ENCODE results near the gene HRH1. TPM values are rescaled to one million over a fixed set of nuclear protein-coding genes. Genes with fewer than 3 reads are reported as not detected.

Gene HRH1
- total RNA-seq, 2 experiments from 2014 or later, result not detected

- no peaks in the 10 kb centered on the region for H3K9me3 Mint-ChIP-seq
- Histone ChIP-seq H3K36me3 (ENCODE audit: insufficient read depth, low read length) (no peaks in the 10 kb centered on the region), H3K4me3 (ENCODE audit: low read length) (no peak overlapping the region), H3K27ac (ENCODE audit: low read depth in 1 of 2, low read length in 2 of 2) (no peak overlapping the region), H3K4me1 (ENCODE audit: insufficient read depth, low read length) (no peaks in the 10 kb centered on the region), H3K9me3 (ENCODE audit: control insufficient read depth in 1 of 2, insufficient read depth in 1 of 2, low read length in 2 of 2) (peaks cover 0 to 9% of the 10 kb centered on the region in 2 experiments), H3K27me3 (ENCODE audit: control insufficient read depth in 1 of 2, insufficient read depth in 2 of 2, low read length in 2 of 2) (peaks cover 0 to 8% of the 10 kb centered on the region in 2 experiments)
- DNase-seq (no peak), ATAC-seq (ENCODE audit: poor library complexity) (no peak)
- intact Hi-C loops (cut with DNase I, micrococcal nuclease), result no loop called here
- CTCF ChIA-PET, result no interaction called here
- POLR2A ChIA-PET, result no interaction called here
- TF ChIP-seq CTCF (IDR thresholded peaks at IDR 0.05), result no peak
- H3K27ac Mint-ChIP-seq, result no peak overlapping the region
- H3K36me3 Mint-ChIP-seq (ENCODE audit: low read depth), result no peaks in the 10 kb centered on the region
- peaks cover 46% of the 10 kb centered on the region for H3K27me3 Mint-ChIP-seq
- no peaks in the 10 kb centered on the region for H3K4me1 Mint-ChIP-seq (ENCODE audit: low read depth)
- no peak overlapping the region for H3K4me3 Mint-ChIP-seq
These were observed 37.8 kb upstream of the HRH1 start for GRCh38 chr3:11116336-11117059.

DNA sequence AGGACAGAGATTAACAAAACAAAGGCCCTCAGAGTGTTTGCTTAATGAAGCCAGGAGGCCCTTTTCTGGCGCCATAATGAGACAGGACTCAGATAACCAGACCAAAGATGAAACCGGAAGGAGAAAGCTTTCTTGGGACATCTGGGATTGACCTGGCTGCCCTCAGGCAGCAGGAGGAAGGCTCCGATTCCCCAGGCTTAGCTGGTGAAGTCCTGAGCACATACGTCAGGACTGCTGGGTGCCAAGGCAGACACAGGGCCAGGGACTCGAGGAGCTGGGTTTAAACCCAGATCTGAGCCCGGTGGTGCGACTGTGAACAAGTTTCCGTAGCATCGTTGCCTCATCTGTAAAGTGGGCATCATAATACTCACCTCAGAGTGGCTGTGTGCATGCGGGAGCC, 36.7 kb upstream of the HRH1 start:
- Mint-ChIP-seq H3K4me3 (no peak overlapping the region), H3K4me1 (ENCODE audit: low read depth) (no peaks in the 10 kb centered on the region), H3K27me3 (peaks cover 38% of the 10 kb centered on the region), H3K36me3 (ENCODE audit: low read depth) (no peaks in the 10 kb centered on the region), H3K27ac (no peak overlapping the region), H3K9me3 (no peaks in the 10 kb centered on the region)
- CTCF ChIA-PET, result no interaction called here
- TF ChIP-seq CTCF (IDR thresholded peaks at IDR 0.05), result no peak
- Histone ChIP-seq H3K27ac (ENCODE audit: low read depth in 1 of 2, low read length in 2 of 2) (no peak overlapping the region), H3K36me3 (ENCODE audit: insufficient read depth, low read length) (no peaks in the 10 kb centered on the region), H3K4me1 (ENCODE audit: insufficient read depth, low read length) (no peaks in the 10 kb centered on the region), H3K4me3 (ENCODE audit: low read length) (no peak overlapping the region), H3K27me3 (ENCODE audit: control insufficient read depth in 1 of 2, insufficient read depth in 2 of 2, low read length in 2 of 2) (peaks cover 0 to 9% of the 10 kb centered on the region in 2 experiments), H3K9me3 (ENCODE audit: control insufficient read depth in 1 of 2, insufficient read depth in 1 of 2, low read length in 2 of 2) (peaks cover 0 to 4% of the 10 kb centered on the region in 2 experiments)
- DNase-seq (no peak), ATAC-seq (ENCODE audit: poor library complexity) (no peak)
- POLR2A ChIA-PET, result no interaction called here
- intact Hi-C loops (cut with DNase I, micrococcal nuclease), result no loop called here

DNA sequence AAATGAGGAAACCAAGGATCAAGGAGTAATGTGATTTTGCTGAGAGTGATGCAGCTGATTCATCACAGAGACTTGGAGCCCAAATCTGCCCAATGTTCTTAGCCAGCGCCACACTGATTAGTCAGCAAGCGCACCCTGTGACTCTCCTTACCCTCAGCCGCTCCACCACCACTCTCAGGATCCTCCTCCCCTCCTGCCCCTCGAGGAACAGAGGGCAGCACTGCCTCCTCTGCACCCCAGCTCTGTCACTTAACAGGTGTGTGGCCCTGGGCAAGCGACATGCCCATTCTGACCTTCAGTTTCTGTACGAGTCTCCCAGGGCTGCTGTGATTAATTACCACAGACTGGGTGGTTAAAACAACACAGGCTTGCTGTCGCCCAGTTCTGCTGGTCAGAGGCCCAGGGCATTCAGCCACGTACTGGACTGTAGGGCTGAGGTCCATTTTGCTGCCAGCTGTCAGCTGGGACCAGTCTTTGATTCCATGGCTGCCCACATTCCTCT, 36.1 kb upstream of the HRH1 start:
- Mint-ChIP-seq H3K36me3 (ENCODE audit: low read depth) (no peaks in the 10 kb centered on the region), H3K27ac (no peak overlapping the region)
- CTCF ChIA-PET, result no interaction called here

More for the DNA sequence above, 36.1 kb upstream of the HRH1 start:
- DNase-seq, result no peak
- peaks cover 37% of the 10 kb centered on the region for H3K27me3 Mint-ChIP-seq
- no peak for ATAC-seq (ENCODE audit: poor library complexity)
- H3K4me1 Mint-ChIP-seq (ENCODE audit: low read depth), result no peaks in the 10 kb centered on the region
- POLR2A ChIA-PET, result no interaction called here
- Histone ChIP-seq H3K4me1 (ENCODE audit: insufficient read depth, low read length) (no peaks in the 10 kb centered on the region), H3K9me3 (ENCODE audit: control insufficient read depth in 1 of 2, insufficient read depth in 1 of 2, low read length in 2 of 2) (peaks cover 0 to 4% of the 10 kb centered on the region in 2 experiments), H3K4me3 (ENCODE audit: low read length) (no peak overlapping the region), H3K36me3 (ENCODE audit: insufficient read depth, low read length) (no peaks in the 10 kb centered on the region), H3K27me3 (ENCODE audit: control insufficient read depth in 1 of 2, insufficient read depth in 2 of 2, low read length in 2 of 2) (peaks cover 0 to 9% of the 10 kb centered on the region in 2 experiments), H3K27ac (ENCODE audit: low read depth in 1 of 2, low read length in 2 of 2) (no peak overlapping the region)
- no peaks in the 10 kb centered on the region for H3K9me3 Mint-ChIP-seq
- TF ChIP-seq CTCF (IDR thresholded peaks at IDR 0.05), result no peak
- no peak overlapping the region for H3K4me3 Mint-ChIP-seq
- intact Hi-C loops (cut with DNase I, micrococcal nuclease), result no loop called here

All from CD4-positive, alpha-beta T cell (primary cell).